ENCODE measurements around the gene OGFR.
"Not testable (repeated sequence)": the region's sequence is repeated elsewhere in the genome, so short reads cannot be mapped to it uniquely, and the experiment has no call there.

Gene OGFR

DNA sequence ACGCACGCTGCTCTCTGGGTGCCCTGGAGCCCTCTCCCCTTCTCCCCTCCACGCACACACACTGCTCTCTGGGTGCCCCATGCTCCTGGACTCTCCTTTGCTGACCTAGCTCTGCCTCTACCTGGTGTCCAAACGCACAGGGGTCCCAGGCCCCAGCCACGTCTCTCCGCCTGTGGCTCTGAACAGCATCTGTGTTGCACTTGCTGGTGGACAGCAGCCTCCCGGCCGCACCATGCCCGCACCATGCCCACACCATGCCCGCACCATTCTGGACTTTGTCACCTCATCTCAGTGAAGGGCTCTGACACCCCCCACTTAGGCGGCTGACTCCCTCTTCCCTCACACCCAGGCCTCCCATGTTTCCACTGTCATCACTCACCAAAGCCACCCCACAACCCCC, 35.2 kb downstream of the OGFR start:
- Histone ChIP-seq H3K36me3 (ENCODE audit: control insufficient read depth, insufficient read depth, low read length) (no peaks in the 10 kb centered on the region), H3K9ac (ENCODE audit: low read length) (no peak overlapping the region), H3K4me1 (ENCODE audit: control insufficient read depth, insufficient read depth, low read length) (no peaks in the 10 kb centered on the region), H3K4me3 (ENCODE audit: low read length) (no peak overlapping the region), H3K9me3 (ENCODE audit: control insufficient read depth, low read length) (no peaks in the 10 kb centered on the region), H3K27me3 (ENCODE audit: control insufficient read depth, insufficient read depth, low read length) (no peaks in the 10 kb centered on the region)

DNA sequence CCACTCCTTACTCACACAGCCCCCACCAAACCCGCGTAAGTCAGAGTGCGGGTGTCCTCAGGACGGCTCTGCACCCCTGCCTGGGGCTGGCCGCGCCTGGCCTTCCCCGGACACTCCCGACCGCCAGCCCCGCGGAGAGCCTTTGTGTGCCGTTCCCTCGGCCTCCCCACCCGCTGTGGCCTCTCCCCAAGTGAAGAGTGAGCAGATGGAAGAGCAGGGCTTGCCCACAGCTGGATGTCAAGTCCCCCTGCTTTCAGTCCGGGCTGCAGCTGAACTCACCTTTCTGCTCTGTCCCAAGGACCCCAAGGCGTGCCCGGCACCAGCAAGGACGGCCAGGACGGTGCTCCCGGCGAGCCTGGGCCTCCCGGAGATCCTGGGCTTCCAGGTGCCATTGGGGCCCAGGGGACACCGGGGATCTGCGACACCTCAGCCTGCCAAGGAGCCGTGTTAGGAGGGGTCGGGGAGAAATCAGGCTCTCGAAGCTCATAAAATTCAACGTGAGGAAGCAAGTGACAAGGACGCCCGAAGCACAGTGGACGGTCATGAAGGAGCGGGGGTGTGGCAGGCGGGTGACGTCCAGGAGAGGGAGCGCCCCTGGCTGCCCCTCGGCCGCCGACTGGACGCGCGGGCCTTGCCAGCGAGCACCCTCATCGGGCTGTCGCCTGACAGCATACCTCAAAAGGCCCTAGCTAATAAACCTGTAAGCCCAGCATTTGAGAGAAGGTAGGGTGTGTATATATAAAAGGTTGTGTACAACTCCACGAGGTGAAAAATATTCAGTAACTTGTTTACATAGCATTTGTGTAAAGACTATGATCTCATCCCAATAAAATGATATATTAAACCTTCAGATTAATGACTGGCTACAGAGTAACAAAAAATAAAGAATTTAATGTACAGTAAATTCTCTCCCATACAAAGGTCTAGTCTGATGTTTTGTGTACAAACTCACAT, 35.9 kb downstream of the OGFR start:
- no peaks in the 10 kb centered on the region for H3K27me3 ChIP-seq (ENCODE audit: control insufficient read depth, insufficient read depth, low read length)

DNA sequence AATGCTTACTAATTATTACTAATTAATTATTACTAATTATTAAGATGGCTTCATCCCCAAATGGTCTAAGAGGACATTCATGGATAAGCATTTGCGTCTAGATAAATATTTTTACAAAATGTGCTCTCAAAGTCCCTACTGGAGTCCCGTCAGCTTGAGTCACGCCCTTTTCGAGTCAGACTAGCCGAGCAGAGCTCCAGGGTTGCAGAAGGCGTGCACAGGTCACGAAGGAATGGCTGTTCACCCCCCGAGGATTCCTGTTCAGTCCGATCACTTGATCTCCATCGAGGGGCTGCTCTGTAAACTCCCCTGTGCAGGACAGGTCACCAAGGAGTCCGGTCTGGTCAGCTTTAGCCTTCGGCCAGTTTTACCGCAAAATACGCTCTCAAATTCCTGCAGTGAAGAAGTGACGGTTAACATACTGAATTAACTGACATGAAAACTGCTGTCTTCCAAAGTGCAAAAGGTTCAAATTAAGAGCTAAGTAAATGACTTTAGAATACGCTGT, 37.1 kb downstream of the OGFR start:
- Histone ChIP-seq H3K36me3 (ENCODE audit: control insufficient read depth, insufficient read depth, low read length) (no peaks in the 10 kb centered on the region), H3K9me3 (ENCODE audit: control insufficient read depth, low read length) (no peaks in the 10 kb centered on the region), H3K4me1 (ENCODE audit: control insufficient read depth, insufficient read depth, low read length) (no peaks in the 10 kb centered on the region), H3K9ac (ENCODE audit: low read length) (no peak overlapping the region), H3K27me3 (ENCODE audit: control insufficient read depth, insufficient read depth, low read length) (no peaks in the 10 kb centered on the region), H3K4me3 (ENCODE audit: low read length) (no peak overlapping the region)

More for the DNA sequence above, 35.9 kb downstream of the OGFR start:
- Histone ChIP-seq H3K4me1 (ENCODE audit: control insufficient read depth, insufficient read depth, low read length) (no peaks in the 10 kb centered on the region), H3K9ac (ENCODE audit: low read length) (no peak overlapping the region), H3K4me3 (ENCODE audit: low read length) (no peak overlapping the region), H3K9me3 (ENCODE audit: control insufficient read depth, low read length) (no peaks in the 10 kb centered on the region), H3K36me3 (ENCODE audit: control insufficient read depth, insufficient read depth, low read length) (no peaks in the 10 kb centered on the region)

DNA sequence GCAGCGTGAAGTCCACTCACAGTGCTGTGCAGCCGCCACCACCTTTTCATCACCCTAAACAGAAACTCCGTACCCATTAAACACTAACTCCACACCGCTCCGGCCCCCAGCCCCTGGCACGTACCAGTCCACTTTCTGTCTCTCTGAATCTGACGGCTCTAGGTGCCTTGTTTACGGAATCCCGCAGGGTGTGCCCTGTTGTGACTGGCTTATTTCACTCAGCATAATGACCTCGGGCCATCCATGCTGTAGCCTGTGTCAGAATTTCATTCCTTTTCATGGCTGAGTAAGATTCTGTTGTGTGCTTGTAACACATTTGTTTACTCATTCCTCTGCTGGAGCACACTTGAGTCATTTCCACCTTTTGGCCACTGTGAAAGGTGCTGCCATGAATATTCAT, 39.0 kb downstream of the OGFR start:
- Histone ChIP-seq H3K9me3 (ENCODE audit: control insufficient read depth, low read length) (no peaks in the 10 kb centered on the region), H3K4me1 (ENCODE audit: control insufficient read depth, insufficient read depth, low read length) (no peaks in the 10 kb centered on the region), H3K27me3 (ENCODE audit: control insufficient read depth, insufficient read depth, low read length) (no peaks in the 10 kb centered on the region)

DNA sequence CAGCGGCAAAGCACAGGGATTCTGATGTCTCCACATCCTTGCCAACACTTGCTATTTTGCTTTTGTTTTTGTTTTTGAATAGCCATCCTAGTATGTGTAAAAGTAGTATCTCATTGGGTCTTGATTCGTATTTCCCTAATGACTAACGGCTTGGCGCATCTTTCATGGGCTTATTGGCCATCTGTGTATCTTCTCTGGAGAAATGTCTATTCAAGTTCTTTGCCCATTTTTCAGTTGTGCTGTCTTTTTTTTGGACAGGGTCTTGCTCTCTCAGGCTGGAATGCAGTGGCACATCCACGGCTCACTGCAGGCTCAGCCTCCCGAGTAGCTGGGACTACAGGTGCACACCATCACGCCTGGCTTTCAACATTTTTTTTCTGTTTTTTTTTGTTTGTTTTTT, 39.5 kb downstream of the OGFR start:
- H3K9ac ChIP-seq (ENCODE audit: low read length): no peak overlapping the region
- H3K9me3 ChIP-seq (ENCODE audit: control insufficient read depth, low read length): no peaks in the 10 kb centered on the region
- H3K36me3 ChIP-seq (ENCODE audit: control insufficient read depth, insufficient read depth, low read length): no peaks in the 10 kb centered on the region
- no peaks in the 10 kb centered on the region for H3K4me1 ChIP-seq (ENCODE audit: control insufficient read depth, insufficient read depth, low read length)
- no peaks in the 10 kb centered on the region for H3K27me3 ChIP-seq (ENCODE audit: control insufficient read depth, insufficient read depth, low read length)
- no peak overlapping the region for H3K4me3 ChIP-seq (ENCODE audit: low read length)

More for the DNA sequence above, 39.0 kb downstream of the OGFR start:
- Histone ChIP-seq H3K4me3 (ENCODE audit: low read length) (no peak overlapping the region), H3K9ac (ENCODE audit: low read length) (no peak overlapping the region), H3K36me3 (ENCODE audit: control insufficient read depth, insufficient read depth, low read length) (no peaks in the 10 kb centered on the region)

DNA sequence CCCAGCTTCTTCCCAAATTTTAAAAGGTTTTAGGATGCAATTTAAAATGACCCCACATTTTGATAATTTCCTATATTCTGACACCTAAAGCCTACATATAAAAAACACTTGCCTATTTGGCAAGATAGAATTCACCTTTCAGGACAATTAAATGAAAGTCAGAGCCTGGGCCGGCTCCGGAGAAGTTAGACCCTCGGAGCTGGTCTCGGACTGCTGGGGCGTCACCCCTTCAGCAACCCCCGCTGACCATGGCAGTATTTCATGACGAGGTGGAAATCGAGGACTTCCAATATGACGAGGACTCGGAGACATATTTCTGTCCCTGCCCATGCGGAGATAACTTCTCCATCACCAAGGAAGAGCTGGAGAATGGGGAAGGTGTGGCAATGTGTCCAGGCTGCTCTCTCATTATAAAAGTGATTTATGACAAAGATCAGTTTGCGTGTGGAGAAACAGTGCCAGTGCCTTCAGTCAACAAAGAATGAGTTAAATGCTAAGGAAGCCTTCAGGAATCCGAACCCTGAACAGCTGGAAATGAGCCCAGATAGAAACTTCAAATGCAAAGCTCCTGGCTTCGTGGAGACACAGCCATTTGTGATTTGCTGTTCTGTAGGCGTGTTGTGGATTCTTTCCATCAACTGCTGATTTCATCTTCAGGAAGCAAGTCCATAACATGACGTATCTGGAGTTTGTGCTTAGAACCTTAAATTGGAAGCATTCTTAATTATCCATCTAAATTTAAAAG, 41.0 kb downstream of the OGFR start:
- Histone ChIP-seq H3K4me3 (ENCODE audit: low read length) (no peak overlapping the region), H3K36me3 (ENCODE audit: control insufficient read depth, insufficient read depth, low read length) (no peaks in the 10 kb centered on the region), H3K9me3 (ENCODE audit: control insufficient read depth, low read length) (no peaks in the 10 kb centered on the region), H3K4me1 (ENCODE audit: control insufficient read depth, insufficient read depth, low read length) (no peaks in the 10 kb centered on the region), H3K9ac (ENCODE audit: low read length) (no peak overlapping the region), H3K27me3 (ENCODE audit: control insufficient read depth, insufficient read depth, low read length) (no peaks in the 10 kb centered on the region)

DNA sequence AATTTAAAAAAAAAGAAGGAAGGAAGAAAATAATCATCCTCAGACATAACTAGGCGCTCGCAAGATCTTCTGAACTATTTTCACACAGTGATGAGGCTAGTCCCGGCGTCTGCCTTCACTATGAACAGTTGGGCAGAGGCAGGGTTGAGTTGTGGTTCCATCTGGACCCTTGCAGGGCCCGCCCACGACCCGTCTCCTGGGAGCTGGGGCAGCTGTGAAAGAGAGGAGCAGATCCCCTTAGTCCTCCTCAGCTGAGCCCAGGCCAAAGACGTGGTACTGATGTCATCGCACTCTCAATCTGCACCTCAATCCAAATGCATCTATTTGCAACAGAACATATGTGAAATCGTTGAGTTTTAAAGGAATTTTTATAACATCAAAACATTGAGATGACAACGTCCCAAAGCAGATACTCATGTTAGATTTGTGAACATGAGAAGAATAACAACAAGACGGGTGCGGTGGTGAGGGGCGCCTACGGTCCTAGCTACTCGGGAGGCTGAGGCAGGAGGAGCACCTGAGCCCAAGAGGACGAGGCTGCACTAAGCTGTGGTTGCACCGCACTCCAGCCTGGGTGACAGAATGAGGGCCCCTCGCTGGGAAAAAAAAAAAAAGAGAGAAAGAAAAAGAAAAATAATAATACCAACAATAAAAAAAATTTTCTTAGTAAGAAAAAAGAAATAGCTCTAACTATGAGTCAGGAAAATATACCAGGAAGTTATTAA, 41.7 kb downstream of the OGFR start:
- H3K36me3 ChIP-seq (ENCODE audit: control insufficient read depth, insufficient read depth, low read length): no peaks in the 10 kb centered on the region
- H3K4me3 ChIP-seq (ENCODE audit: low read length): no peak overlapping the region
- H3K9me3 ChIP-seq (ENCODE audit: control insufficient read depth, low read length): no peaks in the 10 kb centered on the region
- no peaks in the 10 kb centered on the region for H3K4me1 ChIP-seq (ENCODE audit: control insufficient read depth, insufficient read depth, low read length)
- no peak overlapping the region for H3K9ac ChIP-seq (ENCODE audit: low read length)
- no peaks in the 10 kb centered on the region for H3K27me3 ChIP-seq (ENCODE audit: control insufficient read depth, insufficient read depth, low read length)

DNA sequence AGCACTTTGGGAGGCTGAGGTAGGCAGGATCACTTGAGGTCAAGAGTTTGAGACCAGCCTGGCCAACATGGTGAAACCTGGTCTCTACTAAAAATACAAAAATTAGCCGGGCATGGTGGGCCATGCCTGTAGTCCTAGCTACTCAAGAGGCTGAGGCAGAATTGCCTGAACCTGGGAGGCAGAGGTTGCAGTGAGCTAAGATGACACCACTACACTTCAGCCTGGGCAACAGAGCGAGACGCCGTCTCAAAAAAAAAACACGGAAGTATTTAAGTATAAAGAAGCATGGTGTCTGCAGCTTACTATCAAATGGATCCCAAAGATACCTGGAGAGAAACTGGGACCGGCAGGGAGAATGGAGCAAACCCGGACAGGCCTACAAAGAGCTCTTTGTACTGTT, 44.3 kb downstream of the OGFR start:
- H3K4me3 ChIP-seq (ENCODE audit: low read length); H3K36me3 ChIP-seq (ENCODE audit: control insufficient read depth, insufficient read depth, low read length); H3K27me3 ChIP-seq (ENCODE audit: control insufficient read depth, insufficient read depth, low read length); H3K4me1 ChIP-seq (ENCODE audit: control insufficient read depth, insufficient read depth, low read length); H3K9ac ChIP-seq (ENCODE audit: low read length); H3K9me3 ChIP-seq (ENCODE audit: control insufficient read depth, low read length): not testable (repeated sequence)

DNA sequence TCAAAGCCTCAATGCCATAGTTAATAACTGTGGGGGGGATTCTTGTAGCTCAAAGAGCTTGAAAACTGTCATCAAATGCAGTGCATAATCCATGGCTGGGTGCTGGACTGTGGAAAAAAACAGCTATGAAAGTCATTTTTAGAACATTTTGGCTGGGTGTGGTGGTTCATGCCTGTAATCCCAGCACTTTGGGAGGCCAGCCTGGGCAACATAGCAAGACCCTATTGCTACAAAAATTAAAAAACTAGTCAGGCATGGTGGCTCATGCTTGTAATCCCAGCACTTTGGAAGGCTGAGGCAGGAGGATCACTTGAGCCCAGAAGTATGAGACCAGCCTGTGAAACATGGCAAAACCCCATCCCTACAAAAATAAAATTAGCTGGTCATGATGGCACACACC, 44.8 kb downstream of the OGFR start:
- no peaks in the 10 kb centered on the region for H3K36me3 ChIP-seq (ENCODE audit: control insufficient read depth, insufficient read depth, low read length)
- no peaks in the 10 kb centered on the region for H3K27me3 ChIP-seq (ENCODE audit: control insufficient read depth, insufficient read depth, low read length)
- H3K4me3 ChIP-seq (ENCODE audit: low read length): no peak overlapping the region
- no peaks in the 10 kb centered on the region for H3K4me1 ChIP-seq (ENCODE audit: control insufficient read depth, insufficient read depth, low read length)
- H3K9ac ChIP-seq (ENCODE audit: low read length): no peak overlapping the region
- no peaks in the 10 kb centered on the region for H3K9me3 ChIP-seq (ENCODE audit: control insufficient read depth, low read length)

DNA sequence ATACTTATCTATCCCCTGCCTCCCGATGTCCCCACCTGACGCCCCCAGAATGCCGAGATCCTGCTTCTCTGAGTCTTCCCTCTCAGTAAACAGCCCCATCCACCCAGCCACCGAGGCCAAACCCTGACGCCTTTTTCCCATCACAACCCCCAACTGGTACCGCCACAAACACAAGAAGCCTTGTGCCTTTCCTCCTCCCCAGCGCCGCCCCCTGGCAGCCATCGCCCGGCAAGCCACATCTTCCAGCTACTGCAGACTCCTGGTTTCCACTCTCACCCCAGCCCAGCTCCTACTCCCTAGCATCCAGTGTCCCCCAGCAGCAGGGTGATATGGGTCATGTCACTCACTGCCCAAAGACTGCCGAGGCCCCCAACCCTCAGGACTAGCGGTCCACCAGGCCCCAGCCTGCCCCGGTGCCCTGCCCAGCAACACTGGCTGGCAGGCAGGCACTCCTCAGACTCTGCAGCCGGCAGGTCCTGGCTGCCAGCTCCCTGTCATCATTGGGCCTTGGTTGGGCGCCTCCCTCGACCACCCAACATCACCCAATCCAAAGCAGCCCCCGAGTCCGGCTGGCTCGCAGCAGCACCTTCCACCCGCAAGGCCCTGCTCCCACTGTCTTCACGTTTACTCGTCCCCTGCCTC, 45.8 kb downstream of the OGFR start:
- no peaks in the 10 kb centered on the region for H3K27me3 ChIP-seq (ENCODE audit: control insufficient read depth, insufficient read depth, low read length)
- H3K9me3 ChIP-seq (ENCODE audit: control insufficient read depth, low read length): no peaks in the 10 kb centered on the region
- no peak overlapping the region for H3K9ac ChIP-seq (ENCODE audit: low read length)
- H3K4me1 ChIP-seq (ENCODE audit: control insufficient read depth, insufficient read depth, low read length): no peaks in the 10 kb centered on the region
- H3K36me3 ChIP-seq (ENCODE audit: control insufficient read depth, insufficient read depth, low read length): no peaks in the 10 kb centered on the region
- H3K4me3 ChIP-seq (ENCODE audit: low read length): no peak overlapping the region

DNA sequence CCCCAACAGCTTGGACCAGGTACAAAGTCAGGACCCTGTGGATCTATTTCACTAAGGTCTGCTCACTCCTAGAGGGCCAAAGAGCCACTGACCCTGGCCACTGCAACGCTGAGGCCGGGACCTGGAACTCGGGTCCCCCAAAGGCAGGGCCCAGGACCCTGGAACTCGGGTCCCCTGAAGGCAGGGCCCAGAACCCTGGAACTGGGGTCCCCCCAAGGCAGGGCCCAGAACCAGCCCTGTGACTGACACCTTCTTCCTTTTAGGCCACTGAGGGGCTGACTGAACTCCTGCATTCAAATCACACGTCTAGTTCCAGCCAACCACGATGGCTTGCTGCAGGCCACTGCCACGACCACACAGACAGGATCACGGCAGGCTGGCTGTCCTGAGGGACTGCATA, 47.6 kb downstream of the OGFR start:
- Histone ChIP-seq H3K4me1 (ENCODE audit: control insufficient read depth, insufficient read depth, low read length) (no peaks in the 10 kb centered on the region), H3K4me3 (ENCODE audit: low read length) (no peak overlapping the region), H3K36me3 (ENCODE audit: control insufficient read depth, insufficient read depth, low read length) (no peaks in the 10 kb centered on the region), H3K9me3 (ENCODE audit: control insufficient read depth, low read length) (no peaks in the 10 kb centered on the region), H3K9ac (ENCODE audit: low read length) (no peak overlapping the region), H3K27me3 (ENCODE audit: control insufficient read depth, insufficient read depth, low read length) (no peaks in the 10 kb centered on the region)

Measured in mucosa of stomach (tissue), 1 donor.